H1 (cell line): ENCODE measurements around the gene RALGDS. TPM values are rescaled to one million over a fixed set of nuclear protein-coding genes. Genes with fewer than 3 reads are reported as not detected.

Source experiments
- CTCF ChIA-PET: fragments of 300-600 bp; sonication (Branson Sonifier 250); formaldehyde crosslinking; loops from one replicate; lab custom pipeline; 2021; ENCODE audit not compliant: partially characterized antibody; lab: Charles Lee
- POLR2A ChIA-PET: fragments of 300-600 bp; sonication (Branson Sonifier 250); formaldehyde crosslinking; loops from one replicate; lab custom pipeline; 2021; ENCODE audit warnings: inconsistent platforms; ENCODE audit not compliant: partially characterized antibody; lab: Charles Lee
- DNase-seq, 2 experiments: peaks; one replicate each; pipeline versions ENCODE4 v3.0.0 to v3.0.0-alpha.2; 2010 to 2022; ENCODE audit warnings: low spot score in 2 of 2, low read depth in 1 of 2, mixed read lengths in 1 of 2
- FAIRE-seq: peaks from 2 replicates; lab custom pipeline; 2011; peaks lifted over from hg19 to GRCh38; lab: Jason Lieb, UNC
- H2AFZ ChIP-seq: 2 replicates; pipeline ENCODE4 v1.8.1; 2012; ENCODE audit warnings: low read length, inconsistent platforms
- H2AK5ac ChIP-seq: 2 replicates; pipeline ENCODE4 v1.6.1; 2013; ENCODE audit warnings: low read depth, low read length
- H2BK120ac ChIP-seq: replicated peaks from 2 replicates; pipeline ENCODE3; 2013; ENCODE audit warnings: low read depth, low read length, inconsistent platforms
- H2BK12ac ChIP-seq: 2 replicates; pipeline ENCODE4 v1.6.1; 2013; ENCODE audit warnings: low read depth, low read length
- H2BK15ac ChIP-seq: 2 replicates; pipeline ENCODE4 v1.6.1; 2013; ENCODE audit warnings: low read length
- H2BK20ac ChIP-seq: 2 replicates; pipeline ENCODE4 v1.6.1; 2013; ENCODE audit warnings: low read length
- H2BK5ac ChIP-seq: 2 replicates; pipeline ENCODE4 v1.6.1; 2013; ENCODE audit warnings: low read depth, low read length
- H3K14ac ChIP-seq: 2 replicates; pipeline ENCODE4 v1.6.1; 2013; ENCODE audit warnings: inconsistent platforms; ENCODE audit not compliant: insufficient read length
- H3K18ac ChIP-seq: 2 replicates; pipeline ENCODE4 v1.6.1; 2013; ENCODE audit warnings: low read length; ENCODE audit errors: extremely low read depth
- H3K23ac ChIP-seq: 2 replicates; pipeline ENCODE4 v1.6.1; 2013; ENCODE audit warnings: inconsistent platforms; ENCODE audit not compliant: insufficient read length
- H3K23me2 ChIP-seq: 2 replicates; pipeline ENCODE4 v1.6.1; 2013; ENCODE audit warnings: low read depth, low read length
- H3K27ac ChIP-seq: 2 replicates; pipeline ENCODE4 v1.6.1; 2011; ENCODE audit warnings: low read depth, low read length, inconsistent platforms
- H3K27me3 ChIP-seq, 4 experiments: replicated peaks in 1 of 4; 1 replicate in 1 of 4; 2 replicates in 3 of 4; pipeline versions ENCODE4 v1.6.1 to v1.8.1; 2011 to 2013; ENCODE audit warnings: low read length in 3 of 4, mild to moderate bottlenecking in 3 of 4, inconsistent platforms in 2 of 4, mixed read lengths in 2 of 4, moderate library complexity in 1 of 4; ENCODE audit not compliant: control insufficient read depth in 3 of 4, insufficient read depth in 3 of 4; ENCODE audit errors: extremely low read depth in 1 of 4
- H3K36me3 ChIP-seq, 4 experiments: 2 replicates each; pipeline versions ENCODE4 v1.6.1 to v1.8.1; 2011 to 2013; ENCODE audit warnings: mild to moderate bottlenecking in 4 of 4, low read length in 3 of 4, moderate library complexity in 2 of 4, control low read depth in 1 of 4, inconsistent platforms in 1 of 4; ENCODE audit not compliant: insufficient read depth in 4 of 4, control insufficient read depth in 2 of 4
- H3K4ac ChIP-seq: replicated peaks from 2 replicates; pipeline ENCODE3; 2013; ENCODE audit warnings: low read length, low read depth, mixed read lengths, inconsistent platforms; ENCODE audit not compliant: insufficient read length
- H3K4me1 ChIP-seq, 4 experiments: replicated peaks in 1 of 4; 1 replicate in 1 of 4; 2 replicates in 3 of 4; pipeline versions ENCODE4 v1.6.1 to v1.8.1; 2011 to 2013; ENCODE audit warnings: low read length in 3 of 4, inconsistent platforms in 2 of 4, mixed read lengths in 1 of 4; ENCODE audit not compliant: insufficient read depth in 4 of 4, control insufficient read depth in 3 of 4
- H3K4me2 ChIP-seq, 2 experiments: 2 replicates each; pipeline versions ENCODE4 v1.6.1 to v1.8.1; 2011 to 2013; ENCODE audit warnings: low read depth in 2 of 2, low read length in 2 of 2, control low read depth in 1 of 2, inconsistent platforms in 1 of 2, mild to moderate bottlenecking in 1 of 2; ENCODE audit not compliant: insufficient read depth in 1 of 2
- H3K4me3 ChIP-seq, 4 experiments: fragments of 200-600, 300-600 bp in 1 of 4; sonication (generic), shearing (Covaris generic), sonication (Bioruptor Twin) in 1 of 4; 2 replicates each; pipeline versions ENCODE4 v1.5.1 to v1.8.1; 2011 to 2016; ENCODE audit warnings: low read length in 4 of 4, low read depth in 3 of 4, control low read depth in 2 of 4, inconsistent platforms in 2 of 4, mild to moderate bottlenecking in 2 of 4, mixed read lengths in 1 of 4, moderate library complexity in 1 of 4; ENCODE audit not compliant: insufficient read depth in 2 of 4; ENCODE audit errors: extremely low read depth in 1 of 4
- H3K56ac ChIP-seq: replicated peaks from 2 replicates; pipeline ENCODE3; 2013; ENCODE audit warnings: low read depth, mild to moderate bottlenecking, mixed read lengths, low read length, inconsistent platforms; ENCODE audit not compliant: insufficient read length
- H3K79me1 ChIP-seq: 2 replicates; pipeline ENCODE4 v1.6.1; 2013; ENCODE audit warnings: low read depth, low read length, control low read depth
- H3K79me2 ChIP-seq, 2 experiments: 2 replicates each; pipeline versions ENCODE4 v1.6.1 to v1.8.1; 2012 to 2013; ENCODE audit warnings: low read length in 2 of 2, mild to moderate bottlenecking in 2 of 2, inconsistent platforms in 1 of 2; ENCODE audit not compliant: insufficient read depth in 2 of 2, control insufficient read depth in 1 of 2
- H3K9ac ChIP-seq, 4 experiments: replicated peaks in 1 of 4; 1 replicate in 1 of 4; 2 replicates in 3 of 4; pipeline versions ENCODE4 v1.6.1 to v1.8.1; 2011 to 2013; ENCODE audit warnings: low read depth in 3 of 4, low read length in 3 of 4, control low read depth in 2 of 4, mild to moderate bottlenecking in 2 of 4, moderate library complexity in 2 of 4, inconsistent platforms in 1 of 4; ENCODE audit errors: extremely low read depth in 1 of 4
- H3K9me3 ChIP-seq, 2 experiments: 2 replicates each; pipeline versions ENCODE4 v1.6.1 to v1.8.1; 2012 to 2013; ENCODE audit warnings: mild to moderate bottlenecking in 2 of 2, moderate library complexity in 2 of 2, control low read depth in 1 of 2, inconsistent platforms in 1 of 2, low read depth in 1 of 2, low read length in 1 of 2, mixed read lengths in 1 of 2; ENCODE audit not compliant: insufficient read depth in 2 of 2
- H4K20me1 ChIP-seq, 2 experiments: replicated peaks in 1 of 2; 2 replicates each; pipeline versions ENCODE3 to v1.8.1; 2011 to 2013; ENCODE audit warnings: inconsistent platforms in 2 of 2, low read length in 2 of 2, mild to moderate bottlenecking in 1 of 2; ENCODE audit not compliant: insufficient read depth in 2 of 2, control insufficient read depth in 1 of 2
- H4K5ac ChIP-seq: 2 replicates; pipeline ENCODE4 v1.6.1; 2013; ENCODE audit warnings: low read length, low read depth, mixed read lengths, inconsistent platforms; ENCODE audit not compliant: insufficient read length
- H4K8ac ChIP-seq: 2 replicates; pipeline ENCODE4 v1.8.0; 2013; ENCODE audit warnings: mild to moderate bottlenecking, moderate library complexity, low read length, inconsistent platforms; ENCODE audit not compliant: insufficient read depth; ENCODE audit errors: extremely low read depth
- H4K91ac ChIP-seq: replicated peaks from 2 replicates; pipeline ENCODE3; 2013; ENCODE audit warnings: low read length, mixed read lengths, inconsistent platforms; ENCODE audit not compliant: insufficient read length
- CEBPB ChIP-seq: IDR thresholded peaks from 2 replicates; pipeline ENCODE4 v1.6.1; 2012; ENCODE audit warnings: low read depth, low read length
- EGR1 ChIP-seq: IDR thresholded peaks from 2 replicates; pipeline ENCODE4 v1.6.1; 2011; ENCODE audit warnings: low read depth, low read length, borderline replicate concordance
- FOSL1 ChIP-seq: IDR thresholded peaks from 2 replicates; pipeline ENCODE4 v1.6.1; 2011; ENCODE audit warnings: mild to moderate bottlenecking, low read depth, low read length, moderate library complexity; ENCODE audit not compliant: insufficient read depth
- GABPA ChIP-seq: IDR thresholded peaks from 2 replicates; pipeline ENCODE4 v1.6.1; 2011; ENCODE audit warnings: mild to moderate bottlenecking, low read length, moderate library complexity, borderline replicate concordance; ENCODE audit not compliant: insufficient read depth
- GTF2F1 ChIP-seq: IDR thresholded peaks from 2 replicates; pipeline ENCODE4 v1.6.1; 2012; ENCODE audit warnings: low read depth, low read length, improper control_type of control experiment, borderline replicate concordance
- KDM5A ChIP-seq: fragments of 200-600 bp; IDR thresholded peaks from 2 replicates; pipeline ENCODE4 v1.7.1; 2012; ENCODE audit warnings: mild to moderate bottlenecking, low read length, inconsistent platforms, mixed read lengths
- MAFK ChIP-seq: IDR thresholded peaks from 2 replicates; pipeline ENCODE4 v1.6.1; 2012; ENCODE audit warnings: low read depth, mild to moderate bottlenecking, improper control_type of control experiment, low read length
- POLR2AphosphoS5 ChIP-seq: IDR thresholded peaks from 2 replicates; pipeline ENCODE4 v1.6.1; 2011; ENCODE audit warnings: low read depth, low read length
- RAD21 ChIP-seq, 2 experiments: IDR thresholded peaks in 1 of 2; conservative IDR thresholded peaks in 1 of 2; 2 replicates each; pipeline ENCODE4 v1.6.1; 2011; ENCODE audit warnings: low read depth in 2 of 2, low read length in 2 of 2, improper control_type of control experiment in 1 of 2, inconsistent platforms in 1 of 2, mild to moderate bottlenecking in 1 of 2, moderate library complexity in 1 of 2
- SP4 ChIP-seq: IDR thresholded peaks from 2 replicates; pipeline ENCODE4 v1.6.1; 2012; ENCODE audit warnings: low read length, inconsistent platforms
- ZNF274 ChIP-seq: IDR thresholded peaks from 2 replicates; pipeline ENCODE4 v1.7.0; 2012; ENCODE audit warnings: low read length, borderline replicate concordance; ENCODE audit errors: extremely low read depth
- WGBS, 2 experiments: shearing (Covaris generic) in 1 of 2; methylation state at CpG; one replicate each; pipeline versions ENCODE4 v1.1.6 to v1.1.7; 2013 to 2015; ENCODE audit warnings: low lambda C conversion rate in 2 of 2, mixed read lengths in 2 of 2, inconsistent platforms in 1 of 2, low coverage in 1 of 2, missing lambda C conversion rate in 1 of 2; ENCODE audit not compliant: insufficient replicate concordance in 2 of 2, insufficient coverage in 1 of 2, insufficient read length in 1 of 2; ENCODE audit errors: extremely low coverage in 1 of 2, missing lambda C conversion rate in 1 of 2; 5-methylcytosine and 5-hydroxymethylcytosine counted together
- polyA plus RNA-seq, 7 experiments: library from polyadenylated mRNA; depleted of rRNA in 3 of 7; stranded (reverse) in 5 of 7; unstranded in 2 of 7; fragments of >200 nt in 5 of 7; fragments of 200-250 nt in 2 of 7; gene quantifications; 1 replicate in 5 of 7; 2 replicates in 1 of 7; 4 replicates in 1 of 7; pipeline versions ENCODE4 v1.2.1 to v1.2.3, GENCODE V29; 2011 to 2013; ENCODE audit warnings: missing spikeins in 2 of 7, mixed read lengths in 2 of 7
- total RNA-seq: library from RNA; stranded (reverse); fragmentation: NEBNext Ultra II Directional; extraction: Animal tissue kit (Norgen Biotek cat#: 25700); gene quantifications from 2 replicates; pipeline ENCODE4 v1.2.1, GENCODE V29; 2021

The RALGDS gene
- total and polyA plus RNA-seq, 2 of the 8 experiments (the other 6 are each of a cell fraction or from before 2014, with no cell fraction given) = 14.5 to 25.5 TPM

DNA sequence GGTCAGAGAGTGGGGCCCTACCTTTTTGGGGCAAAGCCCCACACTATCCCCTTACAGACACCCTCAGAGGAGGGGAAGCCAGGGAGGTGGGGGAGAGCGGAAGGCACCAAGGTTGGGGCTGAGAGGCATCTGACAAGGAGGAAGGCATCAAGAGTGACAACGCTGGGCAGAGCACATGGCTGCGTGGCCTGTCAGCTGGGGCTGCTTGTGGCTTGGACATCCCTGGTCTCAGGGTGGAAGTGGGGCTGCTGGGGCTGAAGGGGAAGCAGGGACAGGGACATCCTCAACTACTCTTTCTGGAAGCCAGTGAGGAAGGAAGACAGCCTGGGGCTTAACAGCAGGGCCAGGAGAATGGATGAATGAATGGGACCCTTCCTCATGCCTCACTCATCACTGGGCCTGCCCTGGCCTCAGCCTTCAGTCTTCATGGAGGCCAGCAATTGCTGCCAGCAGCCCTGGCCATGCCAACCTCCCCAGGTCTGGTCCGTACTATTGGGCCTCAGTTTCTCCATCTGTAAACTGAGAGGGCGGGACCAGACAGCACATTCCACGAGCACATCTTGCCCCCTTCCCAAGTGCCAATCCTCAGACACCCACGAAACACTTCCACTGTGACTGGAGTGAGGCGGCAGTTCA, 993 bp upstream of the RALGDS start:
- WGBS, 2 experiments = 81% methylated on average over 8 of the region's 8 CpGs; no CpG with 5 or more reads in 1 of the 2 experiments

More for the DNA sequence above, 993 bp upstream of the RALGDS start:
- H3K79me2 ChIP-seq = no peaks in the 10 kb centered on the region
- POLR2A ChIA-PET = interaction anchor here (1.5 to 1.6 kb wide), 2 partner anchors 12 to 22 kb away, joined by 4 read pairs; no protein-coding TSS in a partner anchor
- no peak overlapping the region for H3K4me3 ChIP-seq
- H3K23ac ChIP-seq = no peak overlapping the region
- H3K36me3 ChIP-seq = no peaks in the 10 kb centered on the region
- TF ChIP-seq SP4 = no peak
- TF ChIP-seq GABPA = no peak
- no peak for TF ChIP-seq KDM5A
- TF ChIP-seq RAD21 (IDR thresholded peaks at IDR 0.05 in 1 of 2, conservative IDR thresholded peaks at IDR 0.05 in 1 of 2; ENCODE audit: low read depth in 2 of 2, low read length in 2 of 2) = no peak
- no peak for TF ChIP-seq GTF2F1
- no peak for TF ChIP-seq EGR1
- no peak for TF ChIP-seq POLR2AphosphoS5
- TF ChIP-seq CEBPB = no peak
- no peak for TF ChIP-seq ZNF274
- no peak for TF ChIP-seq FOSL1
- TF ChIP-seq MAFK = no peak
- TF ChIP-seq, all 59 proteins: peak for 0
- CTCF ChIA-PET = interaction anchor here (0.9 to 2.5 kb wide), 5 partner anchors 11 to 33 kb away, joined by 3 to 12 read pairs (median 7); no protein-coding TSS in a partner anchor
- no peak overlapping the region for H4K5ac ChIP-seq
- H2BK15ac ChIP-seq = no peak overlapping the region
- FAIRE-seq (no peak), DNase-seq (no peak)
- H3K4ac ChIP-seq = no peak overlapping the region
- H3K79me1 ChIP-seq = no peaks in the 10 kb centered on the region
- peak overlapping the region; percentile 74 to 76; a peak in 2 of 4 replicates for H3K4me2 ChIP-seq
- no peak overlapping the region for H3K9ac ChIP-seq
- peaks cover 0 to 47% (median 32%) of the 10 kb centered on the region in 4 experiments; a peak in 5 of 7 replicates for H3K27me3 ChIP-seq
- H3K14ac ChIP-seq = no peak overlapping the region
- no peak overlapping the region; the same call in 1 of the 2 replicates for H2AK5ac ChIP-seq
- no peak overlapping the region for H3K18ac ChIP-seq
- H2BK5ac ChIP-seq = no peak overlapping the region
- no peak overlapping the region for H4K8ac ChIP-seq
- H4K20me1 ChIP-seq = peaks cover 28 to 41% of the 10 kb centered on the region in 2 experiments
- H3K9me3 ChIP-seq = no peaks in the 10 kb centered on the region
- H3K56ac ChIP-seq = no peak overlapping the region
- H2BK120ac ChIP-seq = no peak overlapping the region
- no peak overlapping the region for H2AFZ ChIP-seq
- no peak overlapping the region for H2BK12ac ChIP-seq
- no peak overlapping the region for H4K91ac ChIP-seq
- peaks cover 0 to 17% (median 6%) of the 10 kb centered on the region in 4 experiments; a peak in 6 of 7 replicates for H3K4me1 ChIP-seq
- peaks cover 13% of the 10 kb centered on the region; the same call in 1 of the 2 replicates for H3K23me2 ChIP-seq
- H2BK20ac ChIP-seq = no peak overlapping the region
- no peak overlapping the region for H3K27ac ChIP-seq
